WTC11 (cell line): ENCODE results near the gene ZSWIM3.

Source experiments
- CBFB ChIP-seq: sonication (generic); formaldehyde crosslinking; IDR thresholded peaks from 2 replicates; pipeline ENCODE4 v1.8.1; 2022; ENCODE audit warnings: mild to moderate bottlenecking, low read depth, missing genetic modification reagents
- CREB1 ChIP-seq: sonication (generic); formaldehyde crosslinking; IDR thresholded peaks from 2 replicates; pipeline ENCODE4 v1.8.0; 2023; ENCODE audit warnings: mild to moderate bottlenecking, missing genetic modification reagents
- ELF4 ChIP-seq: sonication (generic); formaldehyde crosslinking; IDR thresholded peaks from 2 replicates; pipeline ENCODE4 v1.8.1; 2022; ENCODE audit warnings: low read depth, mild to moderate bottlenecking, moderate library complexity, missing genetic modification reagents
- PRRX2 ChIP-seq: fragments of 250-450 bp; sonication (Bioruptor Pico); IDR thresholded peaks from 2 replicates; pipeline ENCODE4 v1.8.0; 2021; ENCODE audit warnings: mild to moderate bottlenecking

DNA sequence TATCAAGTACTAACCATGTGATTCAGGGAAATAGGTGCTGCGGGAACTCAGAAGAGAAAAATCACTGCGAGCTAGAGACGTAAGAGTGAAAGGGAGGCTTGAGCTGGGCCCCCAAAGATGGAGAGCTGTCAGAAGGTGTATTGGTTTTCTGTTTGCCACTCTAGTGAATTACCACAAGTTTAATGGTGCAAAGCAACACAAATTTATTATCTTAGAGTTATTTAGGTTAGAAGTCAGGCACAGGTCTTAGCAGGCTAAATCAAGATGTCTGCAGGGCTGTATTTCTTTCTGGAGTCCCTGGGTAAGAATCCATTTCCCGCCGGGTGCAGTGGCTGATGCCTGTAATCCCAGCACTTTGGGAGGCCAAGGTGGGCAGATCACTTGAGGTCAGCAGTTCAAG lies 2.5 kb downstream of the ZSWIM3 start:
- no peak for TF ChIP-seq ELF4 (CRISPR knock-in tag)
- no peak for TF ChIP-seq CREB1 (CRISPR knock-in tag)
- no peak for TF ChIP-seq CBFB
- no peak for TF ChIP-seq PRRX2 (CRISPR knock-in tag)
